ENCODE data around the gene RTCA.

DNA sequence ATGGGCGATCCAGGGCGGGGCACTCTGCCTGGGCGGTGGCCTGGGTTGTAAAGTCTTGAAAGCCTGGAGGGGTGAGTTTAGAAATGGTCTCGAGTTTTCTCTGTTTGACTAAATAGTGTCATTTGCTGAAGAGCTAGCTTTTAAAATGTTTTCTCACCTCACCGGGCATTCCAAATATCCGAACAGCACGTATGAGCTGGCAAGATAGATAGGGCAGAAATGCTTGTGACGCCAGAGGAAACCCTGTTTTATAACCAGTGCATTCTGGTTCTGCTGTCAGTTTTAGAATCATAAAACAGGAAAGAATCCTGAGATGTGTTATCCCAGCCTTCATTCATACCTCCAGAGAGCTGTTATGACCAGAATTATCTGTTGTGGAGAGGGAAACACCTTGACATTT is 725 bp downstream of the RTCA start:
- TF ChIP-seq POLR2A (IDR thresholded peaks at IDR 0.05), result no peak
- TF ChIP-seq, protein P1, sequence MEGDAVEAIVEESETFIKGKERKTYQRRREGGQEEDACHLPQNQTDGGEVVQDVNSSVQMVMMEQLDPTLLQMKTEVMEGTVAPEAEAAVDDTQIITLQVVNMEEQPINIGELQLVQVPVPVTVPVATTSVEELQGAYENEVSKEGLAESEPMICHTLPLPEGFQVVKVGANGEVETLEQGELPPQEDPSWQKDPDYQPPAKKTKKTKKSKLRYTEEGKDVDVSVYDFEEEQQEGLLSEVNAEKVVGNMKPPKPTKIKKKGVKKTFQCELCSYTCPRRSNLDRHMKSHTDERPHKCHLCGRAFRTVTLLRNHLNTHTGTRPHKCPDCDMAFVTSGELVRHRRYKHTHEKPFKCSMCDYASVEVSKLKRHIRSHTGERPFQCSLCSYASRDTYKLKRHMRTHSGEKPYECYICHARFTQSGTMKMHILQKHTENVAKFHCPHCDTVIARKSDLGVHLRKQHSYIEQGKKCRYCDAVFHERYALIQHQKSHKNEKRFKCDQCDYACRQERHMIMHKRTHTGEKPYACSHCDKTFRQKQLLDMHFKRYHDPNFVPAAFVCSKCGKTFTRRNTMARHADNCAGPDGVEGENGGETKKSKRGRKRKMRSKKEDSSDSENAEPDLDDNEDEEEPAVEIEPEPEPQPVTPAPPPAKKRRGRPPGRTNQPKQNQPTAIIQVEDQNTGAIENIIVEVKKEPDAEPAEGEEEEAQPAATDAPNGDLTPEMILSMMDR (IDR thresholded peaks at IDR 0.05), result no peak

All from heart left ventricle (tissue), 13 donors.